WTC11 (cell line): Measurements from ENCODE around the gene NLRP2B. TPM values are rescaled to one million over a fixed set of nuclear protein-coding genes. Genes with fewer than 3 reads are reported as not detected.

Source experiments
- ATAC-seq: fragments of 200-7000 bp; cut with Tn5 transposase; 2 replicates; pipeline ENCODE4 v1.10.0; 2021; ENCODE audit warnings: mild to moderate bottlenecking, moderate library complexity
- CTCF ChIA-PET: fragments of 300-600 bp; sonication (Branson Sonifier 250); formaldehyde crosslinking; loops from one replicate; lab custom pipeline; 2021; ENCODE audit warnings: antibody characterized with exemption; lab: Charles Lee
- POLR2A ChIA-PET: fragments of 350-600 bp; sonication (Branson Sonifier 250); formaldehyde crosslinking; loops from one replicate; lab custom pipeline; 2021; ENCODE audit warnings: antibody characterized with exemption; lab: Charles Lee
- DNase-seq: peaks from one replicate; pipeline ENCODE4 v3.0.0; 2021; ENCODE audit warnings: low spot score
- H3K27ac Mint-ChIP-seq: 2 replicates; pipeline ENCODE4 v1.8.0; 2021; ENCODE audit warnings: mixed read lengths
- H3K27me3 Mint-ChIP-seq: 2 replicates; pipeline ENCODE4 v1.8.0; 2021; ENCODE audit warnings: low read depth, mild to moderate bottlenecking, moderate library complexity, mixed read lengths
- H3K36me3 Mint-ChIP-seq: 2 replicates; pipeline ENCODE4 v1.8.0; 2021; ENCODE audit warnings: mixed read lengths
- H3K4me1 Mint-ChIP-seq: 2 replicates; pipeline ENCODE4 v1.8.0; 2022; ENCODE audit warnings: mixed read lengths
- H3K4me3 Mint-ChIP-seq: 2 replicates; pipeline ENCODE4 v1.8.0; 2021; ENCODE audit warnings: mild to moderate bottlenecking, moderate library complexity, mixed read lengths
- H3K9me3 Mint-ChIP-seq: 2 replicates; pipeline ENCODE4 v1.8.0; 2021; ENCODE audit warnings: mixed read lengths
- E2F4 ChIP-seq: sonication (generic); formaldehyde crosslinking; IDR thresholded peaks from 2 replicates; pipeline ENCODE4 v1.8.1; 2022; ENCODE audit warnings: low read depth, mild to moderate bottlenecking, moderate library complexity, missing genetic modification reagents, borderline replicate concordance
- ETV6 ChIP-seq: sonication (generic); formaldehyde crosslinking; IDR thresholded peaks from 2 replicates; pipeline ENCODE4 v1.8.1; 2022; ENCODE audit warnings: mild to moderate bottlenecking, missing genetic modification reagents
- GTF2I ChIP-seq: fragments of 250-450 bp; sonication (Bioruptor Pico); conservative IDR thresholded peaks from 2 replicates; pipeline ENCODE4 v1.4.0; 2021; ENCODE audit warnings: mild to moderate bottlenecking
- HMGA2 ChIP-seq: fragments of 250-450 bp; sonication (Bioruptor Pico); IDR thresholded peaks from 2 replicates; pipeline ENCODE4 v1.4.0; 2021; ENCODE audit warnings: mild to moderate bottlenecking, moderate library complexity
- NR3C1 ChIP-seq: sonication (generic); formaldehyde crosslinking; conservative IDR thresholded peaks from 2 replicates; pipeline ENCODE4 v1.8.1; 2023; ENCODE audit warnings: low read depth, mild to moderate bottlenecking, missing genetic modification reagents
- TEAD4 ChIP-seq: sonication (generic); formaldehyde crosslinking; IDR thresholded peaks from 2 replicates; pipeline ENCODE4 v1.8.0; 2022; ENCODE audit warnings: mild to moderate bottlenecking, missing genetic modification reagents
- TP53 ChIP-seq: sonication (generic); formaldehyde crosslinking; IDR thresholded peaks from 2 replicates; pipeline ENCODE4 v1.8.1; 2023; ENCODE audit warnings: mild to moderate bottlenecking, missing genetic modification reagents
- ZNF232 ChIP-seq: sonication (generic); formaldehyde crosslinking; IDR thresholded peaks from 2 replicates; pipeline ENCODE4 v1.8.0; 2022; ENCODE audit warnings: mild to moderate bottlenecking, missing genetic modification reagents
- ZNF281 ChIP-seq: sonication (generic); formaldehyde crosslinking; IDR thresholded peaks from 2 replicates; pipeline ENCODE4 v1.8.0; 2023; ENCODE audit warnings: mild to moderate bottlenecking, missing genetic modification reagents
- ZNF396 ChIP-seq: fragments of 250-450 bp; sonication (Bioruptor Pico); IDR thresholded peaks from 2 replicates; pipeline ENCODE4 v1.8.0; 2021; ENCODE audit warnings: mild to moderate bottlenecking, moderate library complexity, borderline replicate concordance
- ZNF423 ChIP-seq: fragments of 250-450 bp; sonication (Bioruptor Pico); IDR thresholded peaks from 2 replicates; pipeline ENCODE4 v2.1.2; 2022; ENCODE audit warnings: mild to moderate bottlenecking, moderate library complexity
- ZNF532 ChIP-seq: fragments of 250-450 bp; sonication (Bioruptor Pico); IDR thresholded peaks from 2 replicates; pipeline ENCODE4 v1.9.0; 2021; ENCODE audit warnings: mild to moderate bottlenecking, borderline replicate concordance
- total RNA-seq: library from RNA; stranded (reverse); gene quantifications from 3 replicates; pipeline ENCODE4 v1.2.3, GENCODE V29; 2021
- TF ChIP-seq, protein P1 (sequence below): sonication (generic); formaldehyde crosslinking; IDR thresholded peaks from 2 replicates; pipeline ENCODE4 v1.8.1; 2023; ENCODE audit warnings: mild to moderate bottlenecking, missing genetic modification reagents, moderate library complexity
- TF ChIP-seq, protein P2 (sequence below): sonication (generic); formaldehyde crosslinking; IDR thresholded peaks from 2 replicates; pipeline ENCODE4 v1.8.1; 2023; ENCODE audit warnings: mild to moderate bottlenecking, missing genetic modification reagents
- TF ChIP-seq, protein P3 (sequence below): fragments of 250-450 bp; sonication (Bioruptor Pico); IDR thresholded peaks from 2 replicates; pipeline ENCODE4 v2.1.2; 2022; ENCODE audit warnings: mild to moderate bottlenecking, moderate library complexity
- TF ChIP-seq, protein P4 (sequence below): sonication (generic); formaldehyde crosslinking; IDR thresholded peaks from 2 replicates; pipeline ENCODE4 v1.8.0; 2023; ENCODE audit warnings: missing genetic modification reagents, mild to moderate bottlenecking, borderline replicate concordance

The NLRP2B gene
- total RNA-seq, 1 experiment from 2014 or later, result not detected

DNA sequence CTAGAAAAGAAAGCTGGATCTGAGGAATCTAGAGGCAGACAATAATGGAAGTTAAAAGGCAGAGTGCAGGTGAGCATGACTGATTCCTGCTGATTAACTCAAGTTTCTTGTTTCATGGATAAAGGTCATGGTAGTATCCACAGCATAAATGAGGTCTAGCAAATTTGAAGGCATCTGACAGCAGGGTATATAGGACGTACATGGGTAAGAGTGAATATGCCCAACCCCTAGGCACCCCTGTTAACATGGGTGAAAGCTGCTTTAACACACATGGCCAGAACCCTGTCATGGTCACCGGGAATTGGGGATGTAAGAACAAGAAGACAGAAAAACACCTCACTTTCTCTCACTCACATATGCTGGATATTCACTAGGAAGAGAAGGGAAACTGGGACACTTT, 25.0 kb downstream of the NLRP2B start (continued):
- TF ChIP-seq HMGA2 (CRISPR knock-in tag), result no peak
- TF ChIP-seq, protein P1, sequence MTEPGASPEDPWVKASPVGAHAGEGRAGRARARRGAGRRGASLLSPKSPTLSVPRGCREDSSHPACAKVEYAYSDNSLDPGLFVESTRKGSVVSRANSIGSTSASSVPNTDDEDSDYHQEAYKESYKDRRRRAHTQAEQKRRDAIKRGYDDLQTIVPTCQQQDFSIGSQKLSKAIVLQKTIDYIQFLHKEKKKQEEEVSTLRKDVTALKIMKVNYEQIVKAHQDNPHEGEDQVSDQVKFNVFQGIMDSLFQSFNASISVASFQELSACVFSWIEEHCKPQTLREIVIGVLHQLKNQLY (CRISPR knock-in tag), result no peak
- no peak for TF ChIP-seq E2F4 (CRISPR knock-in tag)
- TF ChIP-seq ETV6 (CRISPR knock-in tag), result no peak
- TF ChIP-seq ZNF396 (CRISPR knock-in tag), result no peak
- TF ChIP-seq ZNF532, result no peak
- no peak for TF ChIP-seq ZNF232
- no peak for TF ChIP-seq ZNF281 (CRISPR knock-in tag)
- TF ChIP-seq, all 79 proteins: peak for 0

- Mint-ChIP-seq H3K27ac (no peak overlapping the region), H3K9me3 (peaks cover 27% of the 10 kb centered on the region), H3K4me1 (peaks cover 35% of the 10 kb centered on the region)
- no peak for TF ChIP-seq NR3C1 (CRISPR knock-in tag)
- TF ChIP-seq, all 79 proteins: peak for 0
- Mint-ChIP-seq H3K36me3 (peaks cover 27% of the 10 kb centered on the region), H3K4me3 (no peak overlapping the region), H3K27me3 (peaks cover 16% of the 10 kb centered on the region)
- POLR2A ChIA-PET, result no interaction called here
- CTCF ChIA-PET, result no interaction called here
- ATAC-seq (no peak), DNase-seq (no peak)
Observed at GRCh38 chrX:57652705-57653104, 27.4 kb downstream of the NLRP2B start.

DNA sequence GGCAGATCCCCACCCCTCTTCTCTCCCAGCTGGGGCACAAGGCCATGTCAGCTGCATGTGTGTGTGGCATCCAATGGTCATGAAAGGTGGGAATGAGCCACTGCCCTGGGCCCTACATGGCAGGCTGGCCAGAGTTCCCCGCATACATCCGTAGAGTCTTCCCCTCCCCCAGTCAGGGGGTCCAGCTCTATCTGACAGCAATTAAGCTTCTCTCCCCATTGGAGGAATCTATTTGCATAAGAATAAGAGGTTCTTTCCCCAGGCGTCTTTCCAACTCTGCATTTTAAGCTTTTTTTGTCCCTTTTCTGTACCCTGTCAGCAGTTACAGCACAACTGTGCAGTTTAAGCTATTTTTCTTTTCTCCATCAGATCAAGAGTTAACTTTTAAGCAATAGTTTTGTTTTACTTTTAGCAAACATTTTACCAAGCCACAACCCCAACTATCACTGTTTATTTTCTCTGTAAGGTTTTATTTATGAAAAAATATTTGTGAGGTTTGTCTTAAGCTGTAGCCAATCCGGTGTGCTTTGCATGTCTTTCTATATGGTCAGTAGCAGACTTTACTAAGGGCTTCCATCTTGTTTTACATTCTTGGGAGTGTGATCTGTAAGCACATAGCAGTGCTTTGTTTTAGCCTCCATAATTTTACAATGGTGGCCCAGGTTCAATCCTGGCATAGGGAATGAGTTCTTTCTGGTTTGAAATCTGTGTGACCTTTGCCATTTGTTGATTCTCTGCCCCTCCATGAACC, 28.7 kb downstream of the NLRP2B start:
- peak; percentile 19 for DNase-seq
- Mint-ChIP-seq H3K4me3 (peak overlapping the region; percentile 33; the same call in 1 of the 2 replicates), H3K36me3 (peaks cover 26% of the 10 kb centered on the region), H3K4me1 (peaks cover 43% of the 10 kb centered on the region), H3K27me3 (peaks cover 17% of the 10 kb centered on the region), H3K27ac (0 out of 2 replicates have a peak overlapping the region, but pooled peaks have one; percentile 47), H3K9me3 (peaks cover 22% of the 10 kb centered on the region)
- POLR2A ChIA-PET, result no interaction called here
- CTCF ChIA-PET, result no interaction called here
- ATAC-seq, result peak; percentile 66
- TF ChIP-seq, protein P2, sequence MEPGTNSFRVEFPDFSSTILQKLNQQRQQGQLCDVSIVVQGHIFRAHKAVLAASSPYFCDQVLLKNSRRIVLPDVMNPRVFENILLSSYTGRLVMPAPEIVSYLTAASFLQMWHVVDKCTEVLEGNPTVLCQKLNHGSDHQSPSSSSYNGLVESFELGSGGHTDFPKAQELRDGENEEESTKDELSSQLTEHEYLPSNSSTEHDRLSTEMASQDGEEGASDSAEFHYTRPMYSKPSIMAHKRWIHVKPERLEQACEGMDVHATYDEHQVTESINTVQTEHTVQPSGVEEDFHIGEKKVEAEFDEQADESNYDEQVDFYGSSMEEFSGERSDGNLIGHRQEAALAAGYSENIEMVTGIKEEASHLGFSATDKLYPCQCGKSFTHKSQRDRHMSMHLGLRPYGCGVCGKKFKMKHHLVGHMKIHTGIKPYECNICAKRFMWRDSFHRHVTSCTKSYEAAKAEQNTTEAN, result no peak
- TF ChIP-seq ZNF423 (CRISPR knock-in tag) (no peak), TEAD4 (no peak), TP53 (CRISPR knock-in tag) (no peak), GTF2I (CRISPR knock-in tag) (no peak)
- TF ChIP-seq, protein P3, sequence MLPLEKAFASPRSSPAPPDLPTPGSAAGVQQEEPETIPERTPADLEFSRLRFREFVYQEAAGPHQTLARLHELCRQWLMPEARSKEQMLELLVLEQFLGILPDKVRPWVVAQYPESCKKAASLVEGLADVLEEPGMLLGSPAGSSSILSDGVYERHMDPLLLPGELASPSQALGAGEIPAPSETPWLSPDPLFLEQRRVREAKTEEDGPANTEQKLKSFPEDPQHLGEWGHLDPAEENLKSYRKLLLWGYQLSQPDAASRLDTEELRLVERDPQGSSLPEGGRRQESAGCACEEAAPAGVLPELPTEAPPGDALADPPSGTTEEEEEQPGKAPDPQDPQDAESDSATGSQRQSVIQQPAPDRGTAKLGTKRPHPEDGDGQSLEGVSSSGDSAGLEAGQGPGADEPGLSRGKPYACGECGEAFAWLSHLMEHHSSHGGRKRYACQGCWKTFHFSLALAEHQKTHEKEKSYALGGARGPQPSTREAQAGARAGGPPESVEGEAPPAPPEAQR (CRISPR knock-in tag), result no peak
- TF ChIP-seq, protein P4, sequence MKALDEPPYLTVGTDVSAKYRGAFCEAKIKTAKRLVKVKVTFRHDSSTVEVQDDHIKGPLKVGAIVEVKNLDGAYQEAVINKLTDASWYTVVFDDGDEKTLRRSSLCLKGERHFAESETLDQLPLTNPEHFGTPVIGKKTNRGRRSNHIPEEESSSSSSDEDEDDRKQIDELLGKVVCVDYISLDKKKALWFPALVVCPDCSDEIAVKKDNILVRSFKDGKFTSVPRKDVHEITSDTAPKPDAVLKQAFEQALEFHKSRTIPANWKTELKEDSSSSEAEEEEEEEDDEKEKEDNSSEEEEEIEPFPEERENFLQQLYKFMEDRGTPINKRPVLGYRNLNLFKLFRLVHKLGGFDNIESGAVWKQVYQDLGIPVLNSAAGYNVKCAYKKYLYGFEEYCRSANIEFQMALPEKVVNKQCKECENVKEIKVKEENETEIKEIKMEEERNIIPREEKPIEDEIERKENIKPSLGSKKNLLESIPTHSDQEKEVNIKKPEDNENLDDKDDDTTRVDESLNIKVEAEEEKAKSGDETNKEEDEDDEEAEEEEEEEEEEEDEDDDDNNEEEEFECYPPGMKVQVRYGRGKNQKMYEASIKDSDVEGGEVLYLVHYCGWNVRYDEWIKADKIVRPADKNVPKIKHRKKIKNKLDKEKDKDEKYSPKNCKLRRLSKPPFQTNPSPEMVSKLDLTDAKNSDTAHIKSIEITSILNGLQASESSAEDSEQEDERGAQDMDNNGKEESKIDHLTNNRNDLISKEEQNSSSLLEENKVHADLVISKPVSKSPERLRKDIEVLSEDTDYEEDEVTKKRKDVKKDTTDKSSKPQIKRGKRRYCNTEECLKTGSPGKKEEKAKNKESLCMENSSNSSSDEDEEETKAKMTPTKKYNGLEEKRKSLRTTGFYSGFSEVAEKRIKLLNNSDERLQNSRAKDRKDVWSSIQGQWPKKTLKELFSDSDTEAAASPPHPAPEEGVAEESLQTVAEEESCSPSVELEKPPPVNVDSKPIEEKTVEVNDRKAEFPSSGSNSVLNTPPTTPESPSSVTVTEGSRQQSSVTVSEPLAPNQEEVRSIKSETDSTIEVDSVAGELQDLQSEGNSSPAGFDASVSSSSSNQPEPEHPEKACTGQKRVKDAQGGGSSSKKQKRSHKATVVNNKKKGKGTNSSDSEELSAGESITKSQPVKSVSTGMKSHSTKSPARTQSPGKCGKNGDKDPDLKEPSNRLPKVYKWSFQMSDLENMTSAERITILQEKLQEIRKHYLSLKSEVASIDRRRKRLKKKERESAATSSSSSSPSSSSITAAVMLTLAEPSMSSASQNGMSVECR (CRISPR knock-in tag), result no peak
